GM12878 (cell line): ENCODE measurements around the gene ATP6V1C2. TPM values are rescaled to one million over a fixed set of nuclear protein-coding genes. Genes with fewer than 3 reads are reported as not detected.

Experiments used
- ATAC-seq: fragments of 200-7000 bp; cut with Tn5 transposase; 3 replicates; pipeline ENCODE4 v1.9.1; 2020; ENCODE audit warnings: mild to moderate bottlenecking, moderate library complexity
- BruUV-seq: library from RNA; stranded (reverse); fragments of 400-500 nt; replicated peaks from 2 replicates; lab custom pipeline; 2021; lab: Mats Ljungman, UMichigan
- CTCF ChIA-PET: fragments of 300-600 bp; sonication (Branson Sonifier 250); formaldehyde crosslinking; extraction: SDS; loops from one replicate; lab custom pipeline; 2021; ENCODE audit warnings: inconsistent platforms; lab: Yijun Ruan, JAX
- POLR2A ChIA-PET: fragments of 350-600 bp; formaldehyde crosslinking; extraction: SDS; loops from one replicate; lab custom pipeline; 2021; ENCODE audit warnings: inconsistent platforms; lab: Charles Lee
- RAD21 ChIA-PET: fragments of 300-600 bp; sonication (Branson Sonifier 250); formaldehyde crosslinking; loops from one replicate; lab custom pipeline; 2023; ENCODE audit warnings: antibody characterized with exemption; ENCODE audit not compliant: unreplicated experiment; lab: Charles Lee
- SMC1A ChIA-PET: fragments of 300-600 bp; sonication (Branson Sonifier 250); formaldehyde crosslinking; loops from one replicate; lab custom pipeline; 2023; ENCODE audit not compliant: unreplicated experiment, uncharacterized antibody; lab: Charles Lee
- DNase-seq: peaks from one replicate; pipeline ENCODE4 v3.0.0-alpha.2; 2011; ENCODE audit warnings: low read depth, low spot score
- FAIRE-seq: peaks from 3 replicates; lab custom pipeline; 2011; peaks lifted over from hg19 to GRCh38; lab: Jason Lieb, UNC
- H2AFZ ChIP-seq: 2 replicates; pipeline ENCODE4 v1.6.0; 2011; ENCODE audit warnings: low read depth, low read length, control low read depth; ENCODE audit not compliant: control insufficient read depth
- H3K27ac ChIP-seq: 2 replicates; pipeline ENCODE4 v1.5.1; 2011; ENCODE audit warnings: control low read depth; ENCODE audit not compliant: control insufficient read depth, insufficient read depth
- H3K27me3 ChIP-seq, 2 experiments: replicated peaks in 1 of 2; 2 replicates each; pipeline versions ENCODE4 v1.6.0 to v1.6.1; 2011; ENCODE audit warnings: low read length in 1 of 2; ENCODE audit not compliant: control insufficient read depth in 2 of 2, insufficient read depth in 2 of 2
- H3K36me3 ChIP-seq, 2 experiments: 2 replicates each; pipeline ENCODE4 v1.5.1; 2011; ENCODE audit warnings: low read length in 1 of 2; ENCODE audit not compliant: control insufficient read depth in 2 of 2, insufficient read depth in 2 of 2
- H3K4me1 ChIP-seq: 2 replicates; pipeline ENCODE4 v1.6.1; 2011; ENCODE audit warnings: mild to moderate bottlenecking, low read length, moderate library complexity, mixed read lengths; ENCODE audit not compliant: control insufficient read depth, insufficient read depth
- H3K4me2 ChIP-seq: 2 replicates; pipeline ENCODE4 v1.6.0; 2011; ENCODE audit warnings: control low read depth; ENCODE audit not compliant: control insufficient read depth, insufficient read depth
- H3K4me3 ChIP-seq: fragments of 200-600 bp; sonication (generic); 2 replicates; pipeline ENCODE4 v1.5.1; 2016
- H3K79me2 ChIP-seq: 2 replicates; pipeline ENCODE4 v1.6.0; 2011; ENCODE audit warnings: low read length; ENCODE audit not compliant: control insufficient read depth, insufficient read depth
- H3K9ac ChIP-seq: 2 replicates; pipeline ENCODE4 v1.8.0; 2011; ENCODE audit warnings: low read length, control low read depth, mixed read lengths; ENCODE audit not compliant: control insufficient read depth, insufficient read depth
- H3K9me3 ChIP-seq: replicated peaks from 3 replicates; pipeline ENCODE4 v1.5.1; 2011; ENCODE audit warnings: mild to moderate bottlenecking, low read length; ENCODE audit not compliant: control insufficient read depth, insufficient read depth
- H4K20me1 ChIP-seq: 2 replicates; pipeline ENCODE4 v1.6.0; 2011; ENCODE audit not compliant: control insufficient read depth, insufficient read depth
- ASH2L ChIP-seq: fragments of 300-600, 200-600 bp; sonication (generic); IDR thresholded peaks from 2 replicates; pipeline ENCODE4 v1.6.1; 2017; ENCODE audit warnings: low read depth, mild to moderate bottlenecking, borderline replicate concordance
- DPF2 ChIP-seq: fragments of 450-650 bp; IDR thresholded peaks from 2 replicates; pipeline ENCODE4 v1.6.1; 2017; ENCODE audit warnings: mild to moderate bottlenecking
- FOXK2 ChIP-seq: fragments of 450-650 bp; IDR thresholded peaks from 2 replicates; pipeline ENCODE4 v1.6.1; 2017; ENCODE audit warnings: mild to moderate bottlenecking, moderate library complexity
- HDGF ChIP-seq: fragments of 450-650 bp; IDR thresholded peaks from 2 replicates; pipeline ENCODE4 v1.6.1; 2016; ENCODE audit warnings: antibody characterized with exemption
- HSF1 ChIP-seq: fragments of 150-350 bp; IDR thresholded peaks from 2 replicates; pipeline ENCODE4 v1.6.1; 2014; ENCODE audit warnings: mild to moderate bottlenecking, low read depth, low read length
- JUNB ChIP-seq: IDR thresholded peaks from 2 replicates; pipeline ENCODE4 v1.6.1; 2016; ENCODE audit warnings: antibody characterized with exemption, mild to moderate bottlenecking
- MTA3 ChIP-seq: IDR thresholded peaks from 2 replicates; pipeline ENCODE4 v1.6.1; 2012; ENCODE audit warnings: low read length, inconsistent platforms, borderline replicate concordance
- SMAD1 ChIP-seq: fragments of 450-650 bp; IDR thresholded peaks from 2 replicates; pipeline ENCODE4 v1.6.1; 2018; ENCODE audit warnings: mild to moderate bottlenecking, low read depth; ENCODE audit not compliant: partially characterized antibody
- SUZ12 ChIP-seq: fragments of 200-600 bp; sonication (generic); IDR thresholded peaks from one replicate; pipeline ENCODE4 v1.6.1; 2018; ENCODE audit warnings: antibody characterized with exemption, mild to moderate bottlenecking; ENCODE audit not compliant: unreplicated experiment
- TBL1XR1 ChIP-seq: IDR thresholded peaks from 2 replicates; pipeline ENCODE4 v1.6.1; 2012; ENCODE audit warnings: low read depth, low read length, improper control_type of control experiment
- USF1 ChIP-seq: IDR thresholded peaks from 2 replicates; pipeline ENCODE4 v1.6.1; 2011; ENCODE audit warnings: borderline replicate concordance, low read depth, mild to moderate bottlenecking, moderate library complexity, mixed read lengths, low read length; ENCODE audit not compliant: insufficient read depth; ENCODE audit errors: extremely low read length
- ZZZ3 ChIP-seq: IDR thresholded peaks from 2 replicates; pipeline ENCODE4 v1.6.1; 2011; ENCODE audit warnings: low read depth; ENCODE audit not compliant: control insufficient read depth, insufficient read length
- WGBS: methylation state at CpG from one replicate; pipeline ENCODE4 v1.1.6; 2016; ENCODE audit warnings: low lambda C conversion rate; ENCODE audit not compliant: insufficient replicate concordance, insufficient coverage; ENCODE audit errors: missing lambda C conversion rate; 5-methylcytosine and 5-hydroxymethylcytosine counted together
- in situ Hi-C: fragments of 300-500 bp; cut with MboI; formaldehyde crosslinking; loops from 9 replicates; pipeline ENCODE4 v1.14.3; 2018; ENCODE audit warnings: mixed read lengths
- intact Hi-C: fragments of 100-400 bp; cut with micrococcal nuclease; formaldehyde crosslinking; loops from one replicate; pipeline ENCODE4 v1.14.2; 2022; ENCODE audit not compliant: unreplicated experiment
- polyA plus RNA-seq, 11 experiments: library from polyadenylated mRNA; depleted of rRNA in 4 of 11; unstranded in 6 of 11; stranded (reverse) in 5 of 11; fragments of >200 nt; fragmentation: Nextera tagmentation in 4 of 11; fragmentation: Illumina TruSeq in 1 of 11; extraction: Ambion mirVana in 4 of 11; extraction: Trizol in 1 of 11; gene quantifications; 1 replicate in 1 of 11; 2 replicates in 10 of 11; pipeline versions ENCODE4 v1.2.1 to v1.2.3, GENCODE V29; 2011 to 2016; ENCODE audit warnings: inconsistent platforms in 2 of 11, missing spikeins in 2 of 11, low read depth in 1 of 11
- total RNA-seq, 4 experiments: library from RNA; depleted of rRNA in 3 of 4; stranded (reverse); fragments of >200 nt in 3 of 4; fragmentation: Illumina TruSeq in 1 of 4; extraction: Trizol in 1 of 4; gene quantifications; 2 replicates each; pipeline versions ENCODE4 v1.2.1 to v1.2.3, GENCODE V29; 2013 to 2021

Gene ATP6V1C2
- total and polyA plus RNA-seq, 10 of the 15 experiments (the other 5 are each of a cell fraction or from before 2014, with no cell fraction given), result 0.04 to 1.5 (median 0.24) TPM; not detected in 1

GRCh38 chr2:10750610-10751009 lies 29.2 kb downstream of the ATP6V1C2 start:
- Histone ChIP-seq H3K9me3 (no peaks in the 10 kb centered on the region), H4K20me1 (no peaks in the 10 kb centered on the region), H3K4me2 (no peak overlapping the region), H3K9ac (no peak overlapping the region), H2AFZ (no peak overlapping the region), H3K36me3 (no peaks in the 10 kb centered on the region), H3K79me2 (no peaks in the 10 kb centered on the region), H3K4me3 (no peak overlapping the region), H3K27ac (no peak overlapping the region), H3K4me1 (peaks cover 4% of the 10 kb centered on the region), H3K27me3 (no peaks in the 10 kb centered on the region)
- TF ChIP-seq JUNB, result no peak
- no peak for TF ChIP-seq MTA3
- TF ChIP-seq SMAD1, result no peak
- no peak for TF ChIP-seq ZZZ3
- no peak for TF ChIP-seq TBL1XR1
- TF ChIP-seq HSF1, result no peak
- TF ChIP-seq HDGF, result no peak
- no peak for TF ChIP-seq FOXK2
- no peak for TF ChIP-seq DPF2
- TF ChIP-seq USF1, result no peak
- no peak for TF ChIP-seq SUZ12
- no peak for TF ChIP-seq ASH2L
- FAIRE-seq, result no peak
- ChIA-PET RAD21 (no interaction called here), SMC1A (interaction anchor here (1.0 kb wide), 1 partner anchor 58 kb away, joined by 3 read pairs; no protein-coding TSS in a partner anchor), POLR2A (no interaction called here), CTCF (no interaction called here)
- ATAC-seq, result no peak
- in situ Hi-C loops, result no loop called here
- 59% methylated on average over 6 of the region's 6 CpGs for WGBS
- BruUV-seq, result no TSS peak
- intact Hi-C loops, result no loop called here
- DNase-seq, result no peak
